ENCODE measurements around the gene CCDC81.

CCDC81 gene

GRCh38 chr11:86464509-86465221, 90.0 kb downstream of the CCDC81 start:
- peaks cover 15% of the 10 kb centered on the region for H3K4me1 ChIP-seq (ENCODE audit: insufficient read depth, low read length)

GRCh38 chr11:86468169-86468568, 93.5 kb downstream of the CCDC81 start:
- Histone ChIP-seq H3K4me3 (ENCODE audit: low read length) (no peak overlapping the region), H3K9me3 (ENCODE audit: low read length) (no peaks in the 10 kb centered on the region)

More at GRCh38 chr11:86464509-86465221, 90.0 kb downstream of the CCDC81 start:
- Histone ChIP-seq H3K4me3 (ENCODE audit: low read length) (no peak overlapping the region), H3K36me3 (ENCODE audit: insufficient read depth, low read length) (no peaks in the 10 kb centered on the region), H2AFZ (ENCODE audit: low read depth, low read length) (no peak overlapping the region), H3K27me3 (ENCODE audit: insufficient read depth, low read length) (no peaks in the 10 kb centered on the region), H3K9me3 (ENCODE audit: low read length) (peaks cover 3% of the 10 kb centered on the region)

GRCh38 chr11:86469491-86470388, 95.1 kb downstream of the CCDC81 start:
- Histone ChIP-seq H3K27me3 (ENCODE audit: insufficient read depth, low read length) (no peaks in the 10 kb centered on the region), H3K9me3 (ENCODE audit: low read length) (no peaks in the 10 kb centered on the region), H3K4me3 (ENCODE audit: low read length) (no peak overlapping the region), H3K36me3 (ENCODE audit: insufficient read depth, low read length) (no peaks in the 10 kb centered on the region), H3K4me1 (ENCODE audit: insufficient read depth, low read length) (peaks cover 5% of the 10 kb centered on the region), H2AFZ (ENCODE audit: low read depth, low read length) (no peak overlapping the region)

More at GRCh38 chr11:86468169-86468568, 93.5 kb downstream of the CCDC81 start:
- Histone ChIP-seq H2AFZ (ENCODE audit: low read depth, low read length) (no peak overlapping the region), H3K36me3 (ENCODE audit: insufficient read depth, low read length) (no peaks in the 10 kb centered on the region), H3K4me1 (ENCODE audit: insufficient read depth, low read length) (peaks cover 5% of the 10 kb centered on the region), H3K27me3 (ENCODE audit: insufficient read depth, low read length) (no peaks in the 10 kb centered on the region)

Data from neuron (in vitro differentiated cells).